Glutamatergic neuron (in vitro differentiated cells): Measurements from ENCODE around the gene KCNMA1. TPM values are rescaled to one million over a fixed set of nuclear protein-coding genes. Genes with fewer than 3 reads are reported as not detected.

ENCODE experiments used
- DNase-seq: peaks from one replicate; pipeline ENCODE4 v3.0.0; 2022
- H3K27ac Mint-ChIP-seq: one replicate; pipeline ENCODE4 v1.8.0; 2020; ENCODE audit warnings: mild to moderate bottlenecking, mixed read lengths, inconsistent platforms; ENCODE audit not compliant: unreplicated experiment
- H3K27me3 Mint-ChIP-seq: one replicate; pipeline ENCODE4 v1.8.0; 2020; ENCODE audit warnings: mild to moderate bottlenecking, moderate library complexity, mixed read lengths, inconsistent platforms; ENCODE audit not compliant: unreplicated experiment
- H3K36me3 Mint-ChIP-seq: one replicate; pipeline ENCODE4 v1.8.0; 2020; ENCODE audit warnings: mild to moderate bottlenecking, mixed read lengths, inconsistent platforms; ENCODE audit not compliant: unreplicated experiment
- H3K4me1 Mint-ChIP-seq: one replicate; pipeline ENCODE4 v1.8.0; 2020; ENCODE audit warnings: mild to moderate bottlenecking, low read depth, mixed read lengths, inconsistent platforms; ENCODE audit not compliant: unreplicated experiment
- H3K4me3 Mint-ChIP-seq: one replicate; pipeline ENCODE4 v1.8.0; 2020; ENCODE audit warnings: mild to moderate bottlenecking, mixed read lengths, inconsistent platforms; ENCODE audit not compliant: unreplicated experiment
- H3K9me3 Mint-ChIP-seq: one replicate; pipeline ENCODE4 v1.8.0; 2020; ENCODE audit warnings: mild to moderate bottlenecking, moderate library complexity, mixed read lengths, inconsistent platforms; ENCODE audit not compliant: unreplicated experiment
- CTCF ChIP-seq: fragments of 200-600 bp; sonication (generic); IDR thresholded peaks from one replicate; pipeline ENCODE4 v1.5.0; 2021; ENCODE audit not compliant: partially characterized antibody, unreplicated experiment
- total RNA-seq: library from RNA; stranded (reverse); fragmentation: NEBNext Ultra II Directional; extraction: Animal tissue kit (Norgen Biotek cat#: 25700); gene quantifications from one replicate; pipeline ENCODE4 v1.2.1, GENCODE V29; 2021; ENCODE audit not compliant: unreplicated experiment

The KCNMA1 gene
- total RNA-seq, 1 donor from 2014 or later, result 3.2 TPM

GRCh38 chr10:76916536-76916935, 721.1 kb downstream of the KCNMA1 start:
- no peaks in the 10 kb centered on the region for H3K4me1 Mint-ChIP-seq

GRCh38 chr10:76915316-76915715, 722.3 kb downstream of the KCNMA1 start:
- Mint-ChIP-seq H3K36me3 (no peaks in the 10 kb centered on the region), H3K27me3 (no peaks in the 10 kb centered on the region), H3K4me3 (no peak overlapping the region), H3K4me1 (no peaks in the 10 kb centered on the region), H3K9me3 (no peaks in the 10 kb centered on the region), H3K27ac (no peak overlapping the region)
- no peak for TF ChIP-seq CTCF
- no peak for DNase-seq

More at GRCh38 chr10:76916536-76916935, 721.1 kb downstream of the KCNMA1 start:
- Mint-ChIP-seq H3K36me3 (no peaks in the 10 kb centered on the region), H3K9me3 (no peaks in the 10 kb centered on the region), H3K4me3 (no peak overlapping the region), H3K27me3 (no peaks in the 10 kb centered on the region), H3K27ac (no peak overlapping the region)
- no peak for TF ChIP-seq CTCF
- no peak for DNase-seq

- no peak for TF ChIP-seq CTCF
- H3K36me3 Mint-ChIP-seq, result no peaks in the 10 kb centered on the region
- H3K4me1 Mint-ChIP-seq, result no peaks in the 10 kb centered on the region
- DNase-seq, result no peak
- H3K9me3 Mint-ChIP-seq, result no peaks in the 10 kb centered on the region
- H3K27me3 Mint-ChIP-seq, result peaks cover 2% of the 10 kb centered on the region
- no peak overlapping the region for H3K27ac Mint-ChIP-seq
- H3K4me3 Mint-ChIP-seq, result no peak overlapping the region
These were observed 726.4 kb downstream of the KCNMA1 start for GRCh38 chr10:76911184-76911583.

GRCh38 chr10:76910184-76910962, 727.2 kb downstream of the KCNMA1 start:
- peaks cover 2% of the 10 kb centered on the region for H3K27me3 Mint-ChIP-seq
- DNase-seq, result no peak
- no peak overlapping the region for H3K27ac Mint-ChIP-seq
- TF ChIP-seq CTCF, result no peak
- H3K9me3 Mint-ChIP-seq, result no peaks in the 10 kb centered on the region
- H3K36me3 Mint-ChIP-seq, result no peaks in the 10 kb centered on the region
- no peaks in the 10 kb centered on the region for H3K4me1 Mint-ChIP-seq
- H3K4me3 Mint-ChIP-seq, result no peak overlapping the region

- peaks cover 2% of the 10 kb centered on the region for H3K27me3 Mint-ChIP-seq
- H3K9me3 Mint-ChIP-seq, result no peaks in the 10 kb centered on the region
- no peaks in the 10 kb centered on the region for H3K36me3 Mint-ChIP-seq
- no peak overlapping the region for H3K27ac Mint-ChIP-seq
- no peak for TF ChIP-seq CTCF
- no peaks in the 10 kb centered on the region for H3K4me1 Mint-ChIP-seq
- no peak overlapping the region for H3K4me3 Mint-ChIP-seq
- no peak for DNase-seq
These were observed 731.4 kb downstream of the KCNMA1 start for GRCh38 chr10:76906256-76906655.
